GM21786 (cell line): Measurements from ENCODE around the gene RANBP1.

Experiments used
- ATAC-seq: cut with Tn5 transposase; IDR thresholded peaks from one replicate; pipeline ENCODE4 v1.9.1; 2021; ENCODE audit not compliant: unreplicated experiment

The RANBP1 gene

DNA sequence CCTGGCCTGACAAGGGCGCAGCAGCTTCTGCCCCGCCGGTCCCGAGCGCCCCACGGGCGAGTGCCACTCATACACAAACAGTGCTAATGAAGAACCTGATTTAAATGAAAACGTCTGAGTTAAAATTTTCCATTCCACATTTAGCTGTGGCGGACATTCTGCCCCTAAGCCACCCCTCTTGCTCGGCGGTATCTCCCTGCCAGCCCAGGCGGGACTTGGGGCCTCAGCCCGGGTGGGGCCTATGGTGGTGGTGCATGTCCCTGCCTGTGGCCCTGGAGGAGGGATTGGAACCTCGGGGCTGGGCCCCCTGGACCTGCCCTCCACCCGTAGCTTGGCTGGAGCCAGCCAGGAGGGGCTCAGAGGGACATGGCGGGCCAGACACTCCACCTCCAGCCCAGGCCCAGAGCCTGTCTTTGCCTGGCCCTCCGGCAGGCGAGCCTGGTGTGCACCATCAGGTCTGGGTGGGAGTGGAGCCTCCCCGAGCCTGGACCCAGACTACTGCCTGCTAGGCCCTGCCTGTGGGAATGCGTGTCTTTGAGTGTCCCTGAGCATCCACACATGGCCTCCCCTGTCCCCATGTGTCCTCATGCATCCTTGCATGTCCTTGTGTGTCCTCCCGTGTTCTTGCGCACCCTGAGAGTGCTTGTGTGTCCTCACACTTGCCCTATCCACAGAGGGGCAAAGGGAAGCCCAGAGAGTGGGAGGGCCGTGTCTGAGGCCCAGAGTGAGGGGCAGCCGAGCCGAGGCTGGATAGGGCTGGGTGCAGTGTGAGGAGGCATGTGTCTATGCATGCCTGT is 20.1 kb downstream of the RANBP1 start:
- ATAC-seq = no peak

DNA sequence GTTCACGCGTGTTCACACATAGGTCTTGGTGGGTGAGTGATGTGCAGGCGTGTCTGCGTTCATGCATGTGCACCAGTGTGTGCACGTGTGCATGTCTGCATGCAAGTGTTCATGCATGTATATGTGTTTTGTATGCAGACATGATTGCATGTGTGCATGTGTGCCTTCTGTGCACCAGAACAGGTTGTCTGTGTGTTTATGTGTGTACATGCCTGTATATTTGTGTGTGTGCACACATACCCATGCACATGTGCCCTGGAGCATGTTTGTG is 20.6 kb downstream of the RANBP1 start:
- ATAC-seq = no peak

DNA sequence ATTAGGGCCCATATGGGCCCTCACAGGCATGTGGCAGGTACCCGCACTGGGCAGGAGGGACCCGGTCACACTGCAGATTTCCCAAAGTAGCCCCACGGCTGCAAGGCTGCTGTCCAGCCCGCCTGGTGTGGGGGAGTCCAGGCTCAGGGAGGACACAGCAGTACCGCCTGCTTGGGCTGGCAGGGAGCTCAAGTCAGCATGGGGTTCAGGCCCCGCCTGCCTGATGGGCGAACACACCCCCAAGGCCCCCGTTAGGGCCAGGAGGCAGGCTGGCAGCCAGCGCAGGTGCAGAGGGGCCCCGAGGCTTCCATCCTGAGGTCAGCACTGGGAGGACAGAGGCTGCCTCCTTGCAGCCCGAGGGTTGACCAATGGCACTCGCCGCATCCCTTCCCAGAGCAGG is 21.2 kb downstream of the RANBP1 start:
- ATAC-seq = no peak

DNA sequence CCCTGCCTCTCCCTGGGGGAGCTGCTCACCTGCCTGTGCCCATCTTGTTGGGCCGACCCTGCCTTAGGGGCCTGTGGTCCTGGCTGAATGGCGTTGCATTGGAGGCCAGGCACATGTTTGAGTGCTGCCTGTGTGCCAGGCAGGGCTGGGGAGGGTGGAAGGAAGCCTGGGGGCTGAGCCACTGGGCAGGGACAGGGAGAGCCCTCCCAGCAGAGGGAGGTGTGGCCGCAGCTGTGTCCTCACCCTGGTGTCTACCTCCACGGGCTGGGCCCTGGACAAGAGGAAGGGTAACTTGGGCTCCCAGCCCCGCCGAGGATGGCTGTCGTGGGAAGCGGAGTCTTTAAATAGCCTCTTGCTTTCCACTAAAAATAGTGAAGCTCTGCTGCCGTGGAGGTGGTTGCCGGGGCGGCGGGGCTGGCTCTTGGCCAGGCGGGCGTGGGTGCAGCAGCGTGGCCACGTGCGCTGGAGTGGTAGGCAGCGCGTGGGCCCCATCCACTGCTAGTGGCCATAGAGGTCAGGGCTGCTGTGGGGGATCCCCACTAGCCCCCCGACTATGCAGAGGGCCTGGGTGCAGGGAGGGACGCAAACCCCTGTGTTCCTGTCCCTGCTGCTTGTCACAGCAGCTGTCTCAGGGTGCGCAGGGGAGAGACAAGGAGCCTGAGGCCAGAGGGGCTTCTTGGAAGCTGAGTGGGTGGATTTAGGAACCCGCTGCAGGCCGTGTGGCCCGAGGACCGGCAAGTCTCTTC is 21.9 kb downstream of the RANBP1 start:
- no peak for ATAC-seq

DNA sequence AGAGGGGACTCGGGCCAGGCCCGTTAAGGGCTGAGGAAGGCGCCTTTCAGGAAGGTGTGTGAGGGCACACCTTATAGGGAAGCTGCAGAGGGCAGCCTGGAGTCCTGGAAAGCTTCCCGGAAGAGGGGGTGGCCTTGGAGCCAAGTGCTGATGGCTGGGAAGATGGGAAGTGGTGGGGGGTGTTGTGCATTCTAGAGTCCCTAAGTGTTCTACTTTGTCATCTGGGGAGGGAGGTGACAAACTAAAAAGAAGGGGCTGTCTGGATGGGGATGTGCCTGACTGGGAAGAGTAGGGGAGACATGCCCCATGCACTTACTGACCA is 22.5 kb downstream of the RANBP1 start:
- no peak for ATAC-seq

DNA sequence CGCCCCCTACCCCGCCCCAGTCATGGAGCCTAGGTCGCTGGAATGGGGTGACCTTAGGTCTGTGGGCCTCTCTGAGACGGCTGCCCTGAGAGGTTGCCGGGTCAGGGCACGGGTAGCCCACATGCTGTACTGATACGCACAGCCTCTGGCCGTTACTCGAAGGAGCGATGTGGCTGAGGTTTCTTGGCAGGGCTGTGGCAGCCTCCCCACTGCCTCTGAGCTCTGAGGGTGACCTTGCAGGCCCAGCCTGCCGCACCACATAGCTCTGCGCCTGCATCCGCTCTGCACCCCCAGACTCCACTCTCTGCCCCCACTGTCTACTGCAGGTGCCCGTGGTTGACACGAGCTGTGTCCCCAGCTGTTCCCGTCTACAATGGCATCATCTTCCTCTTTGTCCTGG is 23.0 kb downstream of the RANBP1 start:
- ATAC-seq = no peak

DNA sequence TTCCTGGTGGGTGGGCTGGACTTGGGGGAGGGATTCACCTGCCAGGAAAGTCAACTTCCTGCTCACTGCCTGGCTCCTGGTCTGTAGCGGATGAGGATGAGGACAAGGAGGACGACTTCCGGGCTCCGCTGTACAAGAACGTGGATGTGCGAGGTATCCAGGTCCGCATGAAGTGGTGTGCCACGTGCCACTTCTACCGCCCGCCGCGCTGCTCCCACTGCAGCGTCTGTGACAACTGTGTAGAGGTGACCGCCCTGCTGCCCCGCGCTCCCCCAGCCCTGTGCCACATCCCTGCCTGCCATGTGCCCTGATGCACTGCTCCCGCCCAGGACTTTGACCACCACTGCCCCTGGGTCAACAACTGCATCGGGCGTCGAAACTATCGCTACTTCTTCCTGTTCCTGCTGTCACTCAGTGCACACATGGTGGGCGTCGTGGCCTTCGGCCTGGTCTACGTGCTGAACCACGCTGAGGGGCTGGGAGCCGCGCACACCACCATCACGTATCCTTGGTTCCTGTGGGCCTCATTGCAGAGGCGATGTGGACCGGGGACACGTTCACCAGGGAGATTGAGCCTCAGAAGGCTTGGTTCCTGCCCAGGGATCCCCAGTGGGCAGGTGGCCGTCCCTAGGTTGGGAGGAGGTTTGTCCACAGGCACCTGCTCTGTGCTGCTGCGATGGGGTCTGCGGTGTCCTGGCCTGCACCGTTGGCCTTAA is 23.6 kb downstream of the RANBP1 start:
- no peak for ATAC-seq

DNA sequence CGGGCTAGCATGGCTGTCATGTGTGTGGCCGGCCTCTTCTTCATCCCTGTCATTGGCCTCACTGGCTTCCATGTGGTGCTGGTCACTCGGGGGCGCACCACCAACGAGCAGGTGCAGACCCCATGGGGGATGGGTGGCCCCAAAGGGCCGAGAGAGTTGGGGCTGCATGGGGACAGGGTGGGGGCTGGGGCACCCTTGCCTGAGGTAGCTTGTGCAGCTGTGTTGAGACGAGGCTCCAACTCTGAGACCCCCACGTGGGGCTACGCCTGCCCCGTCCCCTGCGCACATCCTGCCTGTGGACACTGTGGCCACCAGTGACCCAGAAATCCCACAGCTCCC is 24.2 kb downstream of the RANBP1 start:
- no peak for ATAC-seq

DNA sequence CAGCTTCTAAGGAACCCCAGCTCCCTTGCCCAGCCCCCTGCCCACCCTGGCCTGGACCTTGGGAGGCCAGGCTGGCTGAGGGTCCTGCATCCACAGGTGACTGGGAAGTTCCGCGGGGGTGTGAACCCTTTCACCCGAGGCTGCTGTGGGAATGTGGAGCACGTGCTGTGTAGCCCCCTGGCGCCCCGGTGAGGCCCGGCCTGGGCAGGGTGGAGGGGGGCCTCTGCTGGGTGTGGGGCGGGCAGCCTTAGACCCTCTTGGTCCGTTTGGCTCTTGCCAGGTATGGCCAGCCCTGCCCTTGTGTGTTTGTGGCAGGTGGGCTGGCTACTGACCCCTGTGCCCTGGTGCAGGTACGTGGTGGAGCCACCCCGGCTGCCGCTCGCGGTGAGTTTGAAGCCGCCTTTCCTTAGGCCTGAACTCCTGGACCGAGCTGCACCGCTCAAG is 24.6 kb downstream of the RANBP1 start:
- ATAC-seq = no peak

DNA sequence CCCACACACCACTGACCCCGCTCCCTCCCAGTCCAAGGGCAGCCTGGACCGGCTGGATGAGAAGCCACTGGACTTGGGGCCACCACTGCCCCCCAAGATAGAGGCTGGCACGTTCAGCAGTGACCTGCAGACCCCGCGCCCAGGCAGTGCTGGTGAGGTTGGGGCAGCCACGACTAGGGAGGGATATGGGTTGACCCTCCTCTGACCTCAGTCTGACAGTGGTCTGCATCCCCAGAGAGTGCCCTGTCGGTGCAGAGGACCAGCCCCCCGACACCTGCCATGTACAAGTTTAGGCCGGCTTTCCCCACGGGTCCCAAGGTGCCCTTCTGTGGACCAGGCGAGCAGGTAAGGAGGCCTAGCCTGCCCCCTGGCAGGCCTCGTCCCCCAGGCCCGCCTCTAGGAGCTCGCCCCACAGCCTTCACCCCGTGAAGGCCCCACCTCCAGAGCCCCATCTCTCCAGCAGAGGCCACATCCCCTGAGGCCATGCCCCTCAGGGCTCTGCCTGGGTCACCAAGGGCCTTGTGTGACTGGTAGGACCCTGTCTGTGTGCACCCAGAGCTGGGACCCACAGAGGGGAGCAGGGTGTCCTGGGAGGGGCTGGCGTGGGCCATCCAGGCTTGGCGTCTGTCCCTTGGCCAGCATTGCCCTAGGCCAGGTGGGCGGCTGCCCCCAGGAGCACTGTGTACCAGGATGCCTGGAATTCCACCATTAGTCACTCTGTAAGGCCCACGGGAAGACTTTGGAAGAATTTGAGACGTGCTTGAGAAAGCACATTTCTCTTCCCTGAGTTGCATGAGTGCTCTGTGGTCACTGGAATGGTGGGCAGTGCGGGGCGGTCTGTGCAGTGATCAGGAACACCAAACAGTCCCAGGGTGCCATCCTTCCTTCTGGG is 25.5 kb downstream of the RANBP1 start:
- ATAC-seq = no peak

DNA sequence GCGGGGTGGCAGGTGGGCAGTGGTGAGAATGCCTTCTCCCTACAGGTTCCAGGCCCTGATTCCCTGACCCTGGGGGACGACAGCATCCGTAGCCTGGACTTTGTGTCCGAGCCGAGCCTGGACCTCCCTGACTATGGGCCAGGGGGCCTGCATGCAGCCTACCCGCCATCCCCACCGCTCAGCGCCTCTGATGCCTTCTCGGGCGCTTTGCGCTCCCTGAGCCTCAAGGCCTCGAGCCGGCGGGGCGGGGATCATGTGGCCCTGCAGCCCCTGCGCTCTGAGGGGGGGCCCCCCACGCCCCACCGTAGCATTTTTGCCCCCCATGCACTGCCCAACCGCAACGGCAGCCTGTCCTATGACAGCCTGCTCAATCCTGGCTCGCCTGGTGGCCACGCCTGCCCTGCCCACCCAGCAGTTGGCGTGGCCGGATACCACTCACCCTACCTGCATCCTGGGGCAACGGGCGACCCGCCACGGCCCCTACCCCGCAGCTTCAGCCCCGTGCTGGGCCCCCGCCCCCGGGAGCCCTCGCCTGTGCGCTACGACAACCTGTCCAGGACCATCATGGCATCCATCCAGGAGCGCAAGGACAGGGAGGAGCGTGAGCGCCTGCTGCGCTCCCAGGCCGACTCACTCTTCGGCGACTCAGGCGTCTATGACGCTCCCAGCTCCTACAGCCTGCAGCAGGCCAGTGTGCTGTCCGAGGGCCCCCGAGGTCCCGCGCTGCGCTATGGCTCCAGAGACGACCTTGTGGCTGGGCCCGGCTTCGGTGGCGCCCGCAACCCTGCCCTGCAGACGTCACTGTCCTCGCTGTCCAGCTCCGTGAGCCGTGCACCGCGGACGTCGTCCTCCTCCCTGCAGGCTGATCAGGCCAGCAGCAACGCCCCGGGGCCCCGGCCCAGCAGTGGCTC is 27.1 kb downstream of the RANBP1 start:
- ATAC-seq = no peak

DNA sequence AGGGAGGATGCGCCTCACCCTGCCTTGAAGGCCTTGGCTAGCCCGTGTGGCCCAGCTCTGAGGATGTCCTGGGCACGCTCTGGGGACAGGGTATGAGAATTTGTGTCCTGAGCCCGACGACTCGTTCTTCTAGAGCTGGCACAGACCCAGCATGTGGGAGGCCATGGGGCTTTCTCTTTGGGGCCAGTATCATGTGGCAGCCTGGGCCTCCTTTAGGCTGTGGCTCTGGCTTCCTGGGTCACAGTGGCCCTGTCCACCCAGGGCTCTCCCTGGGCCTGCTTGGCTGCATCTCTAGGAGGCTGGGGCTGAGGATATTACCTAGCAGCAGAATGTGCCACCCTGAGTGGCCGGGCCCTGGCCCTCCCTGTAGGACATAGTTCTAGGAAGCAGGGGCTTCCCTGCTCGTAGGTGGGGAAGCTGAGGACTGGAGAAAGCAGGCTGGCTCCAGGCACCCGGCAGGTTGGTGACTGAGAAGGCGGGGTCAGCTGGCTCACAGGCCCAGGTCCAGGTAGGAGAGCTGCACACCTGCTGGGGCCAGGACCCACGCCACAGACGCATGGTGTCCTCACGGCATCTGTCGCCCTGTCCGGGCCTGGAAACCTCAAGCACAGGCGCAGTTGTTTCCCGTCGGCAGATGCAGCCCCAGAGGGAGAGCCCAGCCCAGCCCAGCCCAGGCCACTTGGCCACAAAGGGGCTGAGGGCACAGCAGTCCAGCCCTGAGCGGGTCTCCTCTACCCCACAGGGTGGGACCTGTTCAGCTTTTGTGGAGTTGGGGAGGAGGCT is 28.2 kb downstream of the RANBP1 start:
- ATAC-seq = no peak

DNA sequence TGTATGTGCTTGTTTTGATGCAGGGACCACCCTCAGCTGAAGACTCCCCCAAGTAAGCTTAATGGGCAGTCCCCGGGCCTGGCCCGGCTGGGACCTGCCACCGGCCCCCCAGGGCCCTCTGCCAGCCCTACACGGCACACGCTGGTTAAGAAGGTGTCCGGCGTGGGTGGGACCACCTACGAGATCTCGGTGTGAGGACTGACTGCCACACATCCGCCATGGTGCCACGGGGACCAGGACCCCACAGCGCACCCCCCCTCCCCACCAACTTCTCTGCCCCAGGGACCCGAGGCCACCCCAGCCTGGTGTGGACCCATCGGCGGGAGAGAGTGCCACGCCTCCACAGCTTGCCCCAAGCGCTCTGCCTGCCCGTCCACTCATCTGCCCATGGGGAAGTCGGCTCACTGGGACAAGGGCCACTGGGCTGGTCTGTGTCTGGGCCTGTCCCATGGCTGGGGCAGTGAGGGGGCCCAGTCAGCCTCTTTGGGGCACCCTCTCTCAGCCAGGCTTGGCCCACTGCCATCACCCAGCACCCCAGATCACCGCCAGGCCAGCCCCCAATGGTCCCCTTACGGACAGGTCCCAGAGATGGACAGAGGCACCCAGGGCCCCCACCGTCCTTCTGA is 29.4 kb downstream of the RANBP1 start:
- ATAC-seq = no peak

DNA sequence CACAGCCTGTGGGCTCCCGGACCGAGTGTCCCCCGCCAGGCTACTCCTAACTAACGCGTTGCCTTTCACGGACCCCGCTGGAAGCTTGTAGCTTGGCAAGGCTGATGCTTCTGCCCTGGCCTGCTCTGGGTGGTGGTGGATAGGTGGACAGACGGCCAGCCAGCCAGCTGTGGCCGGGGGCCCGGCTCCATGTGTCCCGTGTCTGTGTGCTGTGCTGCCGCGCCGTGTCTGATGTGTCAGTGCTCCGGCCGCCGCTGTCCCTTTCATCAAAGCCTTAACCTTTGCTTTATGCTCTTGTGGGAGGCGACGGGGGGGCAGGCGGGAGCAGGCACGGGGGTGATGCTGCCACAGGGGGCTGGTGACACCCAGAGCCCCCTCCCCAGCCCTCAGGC is 29.9 kb downstream of the RANBP1 start:
- no peak for ATAC-seq

DNA sequence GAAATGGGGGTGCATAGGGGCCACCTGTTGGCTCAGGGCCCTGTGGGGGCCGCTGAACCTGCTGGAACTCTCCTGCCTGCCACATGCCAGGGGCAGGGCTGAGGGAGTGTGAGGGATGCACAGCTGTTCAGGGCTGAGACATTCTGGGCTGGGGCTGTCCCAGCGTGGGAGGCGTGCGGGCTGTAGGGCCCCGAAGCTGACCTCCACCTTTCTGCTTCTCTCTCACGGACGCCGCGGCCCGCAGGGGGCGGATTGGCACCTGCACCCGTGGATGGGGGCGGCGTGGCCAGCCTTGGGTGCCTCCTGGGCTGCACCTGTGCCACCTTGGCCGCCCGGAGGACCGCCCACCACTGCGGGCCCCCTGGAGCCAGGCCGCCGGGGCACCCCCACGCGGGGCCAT is 30.9 kb downstream of the RANBP1 start:
- ATAC-seq = no peak

DNA sequence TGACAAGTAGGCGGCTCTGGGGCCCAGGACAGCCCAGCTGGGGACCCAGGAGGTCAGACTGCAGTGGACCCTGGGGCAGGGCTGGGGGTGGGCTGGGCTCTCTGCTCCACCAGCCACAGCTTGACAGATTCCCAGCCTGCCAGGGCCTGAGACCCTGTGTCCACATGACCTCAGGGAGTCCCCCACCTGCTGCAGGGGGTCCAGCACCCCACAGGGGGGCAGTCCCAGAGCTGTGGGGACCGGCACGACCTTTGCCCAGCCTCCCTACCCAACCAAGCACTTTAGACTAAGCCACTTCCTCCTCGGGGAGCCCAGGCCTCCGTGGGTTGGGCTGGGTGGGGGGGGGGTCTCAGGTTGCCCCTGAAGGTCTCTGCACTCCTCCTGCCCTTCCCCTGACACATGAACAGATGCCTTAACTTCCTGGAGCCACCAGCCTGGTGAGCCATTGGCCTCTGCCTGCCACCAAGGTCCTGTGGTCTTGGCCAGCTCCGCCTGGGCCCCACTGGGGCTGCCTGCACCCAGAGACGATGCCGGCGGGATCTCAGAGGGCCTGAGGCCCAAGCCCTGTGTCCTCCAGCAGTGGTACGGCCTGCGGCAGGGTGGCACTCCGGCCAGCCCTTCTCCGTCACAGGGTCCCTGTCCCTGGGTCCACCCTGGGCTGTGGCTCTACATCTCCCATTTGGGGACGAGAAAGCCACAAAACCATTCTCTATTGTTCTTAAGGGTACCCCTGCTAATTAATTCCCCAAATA is 31.5 kb downstream of the RANBP1 start:
- ATAC-seq = no peak

DNA sequence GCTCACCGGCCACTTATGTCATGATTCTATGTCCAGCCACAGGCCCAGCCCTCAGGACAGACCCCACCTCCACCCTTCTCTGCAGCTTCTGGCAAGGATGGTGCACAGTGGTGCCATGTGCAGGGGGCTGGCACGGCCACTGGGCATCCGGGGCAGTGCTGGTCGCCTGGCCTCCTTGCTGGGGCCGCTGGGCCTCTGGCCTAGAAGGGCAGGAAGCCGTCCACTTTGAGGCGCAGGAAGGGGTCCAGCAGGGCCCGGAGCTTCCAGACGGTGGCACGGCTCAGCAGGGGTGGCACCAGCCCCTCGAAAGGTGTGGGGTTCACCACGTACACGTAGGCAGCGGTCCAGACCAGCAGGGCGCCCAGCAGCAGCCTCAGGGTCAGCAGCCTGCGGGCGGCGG is 32.5 kb downstream of the RANBP1 start:
- ATAC-seq = no peak
